Measurements from ENCODE around the gene ATF6.

- TF ChIP-seq EZH2 (optimal IDR thresholded peaks at IDR 0.05; ENCODE audit: low read depth, low read length) (no peak), EZH2phosphoT487 (IDR thresholded peaks at IDR 0.05; ENCODE audit: low read length) (no peak)
- TF ChIP-seq, protein P1, sequence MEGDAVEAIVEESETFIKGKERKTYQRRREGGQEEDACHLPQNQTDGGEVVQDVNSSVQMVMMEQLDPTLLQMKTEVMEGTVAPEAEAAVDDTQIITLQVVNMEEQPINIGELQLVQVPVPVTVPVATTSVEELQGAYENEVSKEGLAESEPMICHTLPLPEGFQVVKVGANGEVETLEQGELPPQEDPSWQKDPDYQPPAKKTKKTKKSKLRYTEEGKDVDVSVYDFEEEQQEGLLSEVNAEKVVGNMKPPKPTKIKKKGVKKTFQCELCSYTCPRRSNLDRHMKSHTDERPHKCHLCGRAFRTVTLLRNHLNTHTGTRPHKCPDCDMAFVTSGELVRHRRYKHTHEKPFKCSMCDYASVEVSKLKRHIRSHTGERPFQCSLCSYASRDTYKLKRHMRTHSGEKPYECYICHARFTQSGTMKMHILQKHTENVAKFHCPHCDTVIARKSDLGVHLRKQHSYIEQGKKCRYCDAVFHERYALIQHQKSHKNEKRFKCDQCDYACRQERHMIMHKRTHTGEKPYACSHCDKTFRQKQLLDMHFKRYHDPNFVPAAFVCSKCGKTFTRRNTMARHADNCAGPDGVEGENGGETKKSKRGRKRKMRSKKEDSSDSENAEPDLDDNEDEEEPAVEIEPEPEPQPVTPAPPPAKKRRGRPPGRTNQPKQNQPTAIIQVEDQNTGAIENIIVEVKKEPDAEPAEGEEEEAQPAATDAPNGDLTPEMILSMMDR (IDR thresholded peaks at IDR 0.05; ENCODE audit: low read length): no peak
Observed at GRCh38 chr1:161843156-161843555, 77.0 kb downstream of the ATF6 start.

Data from MM.1S (cell line).